ENCODE results near the gene TMC3.

- no peak for TF ChIP-seq EZH2 (IDR thresholded peaks at IDR 0.05; ENCODE audit: borderline replicate concordance, low read length)
- no peak for TF ChIP-seq CTCF (IDR thresholded peaks at IDR 0.05; ENCODE audit: low read length)
Measured at GRCh38 chr15:81281456-81281735, 92.6 kb downstream of the TMC3 start.
